K562 (cell line): ENCODE measurements around the gene PIK3CG. TPM values are rescaled to one million over a fixed set of nuclear protein-coding genes. Genes with fewer than 3 reads are reported as not detected.

Experiments used
- EP400 ChIP-seq: fragments of 450-650 bp; IDR thresholded peaks from 2 replicates; pipeline ENCODE4 v1.6.1; 2017; ENCODE audit warnings: antibody characterized with exemption, mild to moderate bottlenecking, moderate library complexity
- FOXJ2 ChIP-seq: fragments of 200-800 bp; sonication (Bioruptor generic); IDR thresholded peaks from 2 replicates; pipeline ENCODE4 v1.6.1; 2016; ENCODE audit warnings: missing genetic modification characterization, missing compliant biosample characterization
- ID3 ChIP-seq, 2 experiments: fragments of 250-450 bp in 1 of 2; fragments of 450-650 bp in 1 of 2; sonication (Bioruptor Pico) in 1 of 2; IDR thresholded peaks; 2 replicates each; pipeline versions ENCODE4 v1.6.1 to v1.8.0; 2016 to 2021; ENCODE audit warnings: mild to moderate bottlenecking in 2 of 2, moderate library complexity in 2 of 2, missing compliant biosample characterization in 1 of 2, missing genetic modification characterization in 1 of 2
- MECOM ChIP-seq: fragments of 250-450 bp; sonication (Bioruptor Pico); IDR thresholded peaks from 2 replicates; pipeline ENCODE4 v1.8.0; 2022; ENCODE audit warnings: inconsistent platforms
- NBN ChIP-seq: fragments of 450-650 bp; IDR thresholded peaks from 2 replicates; pipeline ENCODE4 v1.6.1; 2016; ENCODE audit warnings: low read depth, mild to moderate bottlenecking
- PATZ1 ChIP-seq: fragments of 250-450 bp; sonication (Bioruptor Pico); IDR thresholded peaks from 2 replicates; pipeline ENCODE4 v1.5.0; 2020; ENCODE audit warnings: mild to moderate bottlenecking, borderline replicate concordance
- PCBP1 ChIP-seq: fragments of 200-400 bp; formaldehyde crosslinking; IDR thresholded peaks from 2 replicates; pipeline ENCODE4 v1.6.1; 2018; ENCODE audit warnings: mild to moderate bottlenecking, low read depth, low read length; ENCODE audit not compliant: poor library complexity, severe bottlenecking
- POLR2H ChIP-seq: IDR thresholded peaks from 2 replicates; pipeline ENCODE4 v1.6.1; 2016; ENCODE audit warnings: missing genetic modification characterization, low read depth, mild to moderate bottlenecking, control low read depth, missing compliant biosample characterization, moderate library complexity
- U2AF1 ChIP-seq: fragments of 200-400 bp; formaldehyde crosslinking; optimal IDR thresholded peaks from 2 replicates; pipeline ENCODE3; 2017; ENCODE audit warnings: mild to moderate bottlenecking, low read depth, low read length, moderate library complexity
- YY1 ChIP-seq, 3 experiments: IDR thresholded peaks; 2 replicates each; pipeline ENCODE4 v1.6.1; 2011; ENCODE audit warnings: low read length in 2 of 3, mild to moderate bottlenecking in 2 of 3, moderate library complexity in 2 of 3, borderline replicate concordance in 1 of 3, control low read depth in 1 of 3, low read depth in 1 of 3; ENCODE audit not compliant: insufficient read depth in 3 of 3, insufficient replicate concordance in 2 of 3, control insufficient read depth in 1 of 3, insufficient read length in 1 of 3; ENCODE audit errors: extremely low read depth in 1 of 3
- ZBTB2 ChIP-seq: fragments of 450-650 bp; IDR thresholded peaks from 2 replicates; pipeline ENCODE4 v1.6.1; 2016; ENCODE audit warnings: antibody characterized with exemption
- ZBTB34 ChIP-seq: fragments of 250-450 bp; sonication (Bioruptor Pico); IDR thresholded peaks from 2 replicates; pipeline ENCODE4 v1.8.0; 2021; ENCODE audit warnings: mild to moderate bottlenecking, moderate library complexity
- ZFPM2 ChIP-seq: fragments of 250-450 bp; sonication (Bioruptor Pico); IDR thresholded peaks from 2 replicates; pipeline ENCODE4 v1.5.1; 2022; ENCODE audit warnings: mild to moderate bottlenecking
- ZNF124 ChIP-seq: sonication (generic); formaldehyde crosslinking; IDR thresholded peaks from 2 replicates; pipeline ENCODE4 v1.8.1; 2022; ENCODE audit warnings: missing genetic modification reagents
- ZNF140 ChIP-seq: fragments of 250-450 bp; sonication (Bioruptor Pico); IDR thresholded peaks from 2 replicates; pipeline ENCODE4 v1.8.0; 2021; ENCODE audit warnings: moderate library complexity, mild to moderate bottlenecking, inconsistent platforms
- ZNF395 ChIP-seq: fragments of 200-800 bp; sonication (Bioruptor generic); IDR thresholded peaks from 2 replicates; pipeline ENCODE4 v1.6.1; 2017; ENCODE audit warnings: missing genetic modification characterization, missing compliant biosample characterization
- ZNF584 ChIP-seq: fragments of 200-800 bp; sonication (Bioruptor generic); IDR thresholded peaks from 2 replicates; pipeline ENCODE4 v1.6.1; 2016; ENCODE audit warnings: low read depth, mild to moderate bottlenecking, missing genetic modification characterization, missing compliant biosample characterization
- polyA plus RNA-seq, 8 experiments: library from polyadenylated mRNA; depleted of rRNA in 4 of 8; stranded (reverse) in 5 of 8; unstranded in 3 of 8; fragments of >200 nt; fragmentation: Nextera tagmentation in 2 of 8; fragmentation: Illumina TruSeq in 1 of 8; extraction: Ambion mirVana in 2 of 8; extraction: Trizol in 1 of 8; gene quantifications; 2 replicates each; pipeline versions ENCODE4 v1.2.1 to v1.2.3, GENCODE V29; 2011 to 2014; ENCODE audit warnings: inconsistent platforms in 1 of 8, missing spikeins in 1 of 8
- total RNA-seq, 7 experiments: library from RNA; depleted of rRNA in 6 of 7; stranded (reverse); fragments of >200 nt in 6 of 7; fragmentation: Illumina TruSeq in 2 of 7; extraction: Trizol in 2 of 7; gene quantifications; 2 replicates each; pipeline versions ENCODE4 v1.2.1 to v1.2.3, GENCODE V29; 2011 to 2021; ENCODE audit warnings: low replicate concordance in 1 of 7

The PIK3CG gene
- total and polyA plus RNA-seq, 9 of the 15 experiments (the other 6 are each of a cell fraction or from before 2014, with no cell fraction given) = 5.3 to 42.5 (median 29.0) TPM

GRCh38 chr7:106865130-106866041 is at the start of gene PIK3CG (continued):
- no peak for TF ChIP-seq PATZ1 (CRISPR knock-in tag)
- TF ChIP-seq NBN = no peak; the same call in 1 of the 2 replicates
- peak; percentile 45; the same call in 1 of the 2 replicates for TF ChIP-seq ZNF395 (CRISPR knock-in tag)
- no peak for TF ChIP-seq U2AF1
- TF ChIP-seq ID3 (CRISPR knock-in tag; IDR thresholded peaks at IDR 0.05) = no peak
- TF ChIP-seq ID3 (tag; IDR thresholded peaks at IDR 0.05) = 0 out of 2 replicates have a peak, but pooled peaks have one; percentile 44
- TF ChIP-seq FOXJ2 (tag) = no peak; the same call in 1 of the 2 replicates
- TF ChIP-seq YY1 (IDR thresholded peaks at IDR 0.05; ENCODE audit: borderline replicate concordance in 1 of 3, control insufficient read depth in 1 of 3, extremely low read depth in 1 of 3, insufficient read depth in 3 of 3, insufficient read length in 1 of 3, insufficient replicate concordance in 2 of 3, low read depth in 1 of 3, low read length in 2 of 3) = no peak
- TF ChIP-seq MECOM (CRISPR knock-in tag) = peak; percentile 54; the same call in 1 of the 2 replicates
- no peak for TF ChIP-seq PCBP1
- no peak; the same call in 1 of the 2 replicates for TF ChIP-seq EP400
- TF ChIP-seq ZNF124 (CRISPR knock-in tag) = no peak
- TF ChIP-seq ZNF584 = 0 out of 2 replicates have a peak, but pooled peaks have one; percentile 28
- TF ChIP-seq ZFPM2 = no peak
- no peak for TF ChIP-seq ZBTB34
- peak; percentile 91 for TF ChIP-seq POLR2H (tag)
- no peak for TF ChIP-seq ZBTB2
- TF ChIP-seq ZNF140 (CRISPR knock-in tag) = no peak
